Gastrocnemius medialis (tissue), 4 donors: Measurements from ENCODE around the gene CFAP299.

Experiments used
- POLR2A ChIP-seq, 2 donors: fragments of 450-650 bp; IDR thresholded peaks; one replicate each; pipeline ENCODE4 v1.6.1; 2017; ENCODE audit warnings: antibody characterized with exemption in 2 of 2, mild to moderate bottlenecking in 2 of 2, moderate library complexity in 2 of 2
- TF ChIP-seq, protein P1 (sequence below), 5 experiments: fragments of 450-650 bp in 3 of 5; fragments of 200-600 bp in 2 of 5; sonication (generic) in 2 of 5; IDR thresholded peaks in 4 of 5; conservative IDR thresholded peaks in 1 of 5; 1 replicate in 4 of 5; 2 replicates in 1 of 5; pipeline ENCODE4 v1.5.1; 2016 to 2019; ENCODE audit warnings: antibody characterized with exemption in 5 of 5, mild to moderate bottlenecking in 3 of 5, moderate library complexity in 3 of 5

DNA sequence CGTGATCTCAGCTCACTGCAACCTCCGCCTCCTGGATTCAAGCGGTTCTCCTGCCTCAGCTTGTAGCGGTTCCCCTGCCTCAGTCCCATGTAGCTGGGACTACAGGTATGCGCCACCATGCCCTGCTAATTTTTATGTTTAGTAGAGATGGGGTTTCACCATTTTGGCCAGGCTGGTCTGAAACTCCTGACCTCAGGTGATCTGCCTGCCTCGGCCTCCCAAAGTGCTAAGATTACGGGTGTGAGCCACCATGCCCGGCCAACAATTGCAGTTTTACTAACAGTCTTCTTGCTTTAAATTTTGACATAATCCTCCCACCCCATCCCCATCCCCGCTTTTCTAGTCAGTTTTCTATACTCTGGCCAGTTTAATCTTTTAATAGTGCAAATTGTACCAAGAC, 112.0 kb downstream of the CFAP299 start:
- TF ChIP-seq, protein P1, sequence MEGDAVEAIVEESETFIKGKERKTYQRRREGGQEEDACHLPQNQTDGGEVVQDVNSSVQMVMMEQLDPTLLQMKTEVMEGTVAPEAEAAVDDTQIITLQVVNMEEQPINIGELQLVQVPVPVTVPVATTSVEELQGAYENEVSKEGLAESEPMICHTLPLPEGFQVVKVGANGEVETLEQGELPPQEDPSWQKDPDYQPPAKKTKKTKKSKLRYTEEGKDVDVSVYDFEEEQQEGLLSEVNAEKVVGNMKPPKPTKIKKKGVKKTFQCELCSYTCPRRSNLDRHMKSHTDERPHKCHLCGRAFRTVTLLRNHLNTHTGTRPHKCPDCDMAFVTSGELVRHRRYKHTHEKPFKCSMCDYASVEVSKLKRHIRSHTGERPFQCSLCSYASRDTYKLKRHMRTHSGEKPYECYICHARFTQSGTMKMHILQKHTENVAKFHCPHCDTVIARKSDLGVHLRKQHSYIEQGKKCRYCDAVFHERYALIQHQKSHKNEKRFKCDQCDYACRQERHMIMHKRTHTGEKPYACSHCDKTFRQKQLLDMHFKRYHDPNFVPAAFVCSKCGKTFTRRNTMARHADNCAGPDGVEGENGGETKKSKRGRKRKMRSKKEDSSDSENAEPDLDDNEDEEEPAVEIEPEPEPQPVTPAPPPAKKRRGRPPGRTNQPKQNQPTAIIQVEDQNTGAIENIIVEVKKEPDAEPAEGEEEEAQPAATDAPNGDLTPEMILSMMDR (IDR thresholded peaks at IDR 0.05 in 4 of 5, conservative IDR thresholded peaks at IDR 0.05 in 1 of 5) = no peak
- no peak for TF ChIP-seq POLR2A (IDR thresholded peaks at IDR 0.05)
